HG03520 (cell line): ENCODE results near the gene PODXL2.
"Not testable (repeated sequence)": the region's sequence is repeated elsewhere in the genome, so short reads cannot be mapped to it uniquely, and the experiment has no call there.

Source experiments
- ATAC-seq: cut with Tn5 transposase; IDR thresholded peaks from one replicate; pipeline ENCODE4 v1.9.1; 2021; ENCODE audit warnings: mild to moderate bottlenecking, moderate library complexity; ENCODE audit not compliant: unreplicated experiment

Gene PODXL2

DNA sequence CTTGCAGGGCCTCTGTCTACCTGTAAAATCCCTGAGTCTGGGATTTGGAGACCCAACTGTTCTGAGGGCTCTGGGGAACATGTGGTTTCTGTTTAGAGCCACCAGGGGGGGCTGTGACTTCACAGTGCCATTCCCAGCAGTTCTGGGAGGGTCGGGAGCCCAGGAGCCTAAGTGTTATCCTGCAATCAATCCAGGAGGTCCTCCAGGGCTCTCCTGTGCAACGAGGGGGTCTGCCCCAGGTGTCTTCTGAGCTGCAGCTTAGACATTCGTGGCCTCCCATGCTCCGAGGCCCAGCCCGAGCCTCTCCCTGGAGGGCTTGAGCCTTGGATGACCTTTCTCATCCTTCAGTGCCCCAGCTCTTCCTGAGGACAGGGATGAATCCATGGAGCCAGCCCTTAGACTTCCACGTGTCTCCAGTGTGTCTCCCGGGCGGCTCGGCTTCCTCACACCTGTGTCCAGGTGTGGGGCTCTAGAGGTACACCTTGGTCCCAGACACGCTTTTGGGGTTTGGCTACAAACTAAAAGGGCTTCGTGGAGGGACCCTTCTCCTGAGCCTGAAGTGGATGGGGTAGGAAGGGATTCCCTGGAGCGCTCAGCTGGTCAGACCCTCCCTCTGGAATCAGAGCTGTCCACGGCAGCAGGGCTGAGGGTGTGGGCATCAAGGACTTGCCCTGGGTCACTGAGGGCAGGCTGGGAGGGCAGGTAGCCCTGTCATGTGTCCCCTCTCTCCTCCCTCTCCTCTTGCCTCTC lies 23.4 kb downstream of the PODXL2 start:
- ATAC-seq = no peak

DNA sequence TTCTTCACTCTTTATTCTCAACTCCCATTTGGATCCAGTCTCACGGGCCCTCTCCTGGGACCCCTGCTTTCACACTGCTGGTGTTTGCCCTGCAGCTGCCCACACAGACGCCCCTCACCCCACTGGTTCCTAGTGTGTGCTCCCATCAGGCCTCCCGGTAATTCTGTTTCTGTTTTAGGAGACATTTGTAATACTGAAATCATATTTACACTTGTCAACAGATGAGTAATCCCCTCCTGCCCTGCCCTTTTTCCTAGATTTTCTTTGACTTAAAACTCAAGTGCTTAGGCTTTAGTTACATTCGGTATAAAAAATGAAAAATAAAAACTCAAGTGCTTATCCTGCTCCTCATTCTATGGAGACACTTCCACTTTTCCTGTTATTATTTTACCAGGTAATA lies 25.4 kb downstream of the PODXL2 start:
- ATAC-seq = no peak

DNA sequence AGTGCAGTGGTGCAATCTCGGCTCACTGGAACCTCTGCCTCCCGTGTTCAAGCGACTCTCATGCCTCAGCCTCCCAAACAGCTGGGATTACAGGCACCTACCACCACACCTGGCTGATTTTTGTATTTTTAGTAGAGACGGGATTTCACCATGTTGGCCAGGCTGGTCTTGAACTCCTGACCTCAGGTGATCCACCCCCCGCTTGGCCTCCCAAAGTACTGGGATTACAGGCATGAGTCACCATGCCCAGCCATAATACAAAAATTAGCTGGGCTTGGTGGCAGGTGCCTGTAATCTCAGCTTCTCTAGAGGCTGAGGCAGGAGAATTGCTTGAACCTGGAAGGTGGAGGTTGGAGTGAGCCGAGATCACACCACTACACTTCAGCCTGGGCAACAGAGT lies 26.0 kb downstream of the PODXL2 start:
- not testable (repeated sequence) for ATAC-seq

DNA sequence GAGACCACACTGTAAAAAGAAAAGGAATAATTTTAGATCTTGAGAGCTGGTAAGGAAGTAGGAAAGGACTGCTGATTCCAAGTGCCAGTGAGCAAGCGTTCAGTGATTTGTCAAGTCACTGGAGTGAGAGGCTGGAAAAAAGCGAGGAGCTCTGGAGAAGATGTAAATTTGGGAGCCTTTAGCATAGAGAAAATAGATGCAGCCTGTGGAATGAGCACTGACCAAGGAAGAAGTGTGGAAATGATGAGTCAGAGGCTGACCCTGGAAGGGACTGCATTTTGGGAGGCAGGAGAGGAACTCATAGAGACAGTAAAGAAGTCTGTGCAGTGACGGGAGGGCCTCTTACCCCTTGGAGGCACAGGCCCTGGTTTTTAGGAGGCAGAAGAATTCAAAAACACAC lies 26.7 kb downstream of the PODXL2 start:
- no peak for ATAC-seq

DNA sequence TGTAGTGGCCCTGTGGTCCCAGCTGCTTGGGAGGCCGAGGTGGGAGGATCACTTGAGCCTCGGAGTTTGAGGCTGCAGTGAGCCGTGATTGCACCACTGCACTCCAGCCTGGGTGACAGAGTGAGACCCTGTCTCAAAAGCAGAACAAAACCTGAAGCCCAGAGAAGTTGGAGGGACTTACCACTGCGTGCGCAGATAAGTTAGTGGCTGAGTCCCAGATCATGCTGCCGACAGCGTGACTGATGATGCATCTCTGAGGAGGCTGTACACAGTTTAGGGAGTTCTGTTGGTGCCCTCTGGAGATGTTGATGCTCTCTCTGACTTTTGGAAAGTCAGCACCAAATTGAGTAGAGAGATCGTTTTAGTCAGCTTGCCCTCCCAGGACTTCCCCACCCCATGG lies 27.9 kb downstream of the PODXL2 start:
- ATAC-seq = no peak

DNA sequence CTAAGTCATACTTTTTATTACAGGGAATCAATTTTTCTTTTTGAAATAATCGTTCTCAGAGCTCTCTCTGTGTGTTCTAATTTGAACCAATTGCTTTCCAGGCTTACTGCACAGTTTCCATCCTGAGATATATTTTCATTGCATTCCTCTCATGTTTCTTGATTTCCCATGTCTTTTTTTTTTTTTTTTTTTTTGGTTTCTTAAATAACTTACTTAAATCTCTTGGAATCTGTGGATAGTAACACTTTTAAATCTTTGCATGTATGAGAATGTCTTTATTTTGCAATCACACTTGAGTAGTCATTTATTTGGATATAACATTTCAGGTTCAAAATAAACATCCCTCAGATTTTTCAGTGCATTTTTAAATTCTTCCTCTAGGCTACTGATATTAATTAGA lies 29.2 kb downstream of the PODXL2 start:
- no peak for ATAC-seq

DNA sequence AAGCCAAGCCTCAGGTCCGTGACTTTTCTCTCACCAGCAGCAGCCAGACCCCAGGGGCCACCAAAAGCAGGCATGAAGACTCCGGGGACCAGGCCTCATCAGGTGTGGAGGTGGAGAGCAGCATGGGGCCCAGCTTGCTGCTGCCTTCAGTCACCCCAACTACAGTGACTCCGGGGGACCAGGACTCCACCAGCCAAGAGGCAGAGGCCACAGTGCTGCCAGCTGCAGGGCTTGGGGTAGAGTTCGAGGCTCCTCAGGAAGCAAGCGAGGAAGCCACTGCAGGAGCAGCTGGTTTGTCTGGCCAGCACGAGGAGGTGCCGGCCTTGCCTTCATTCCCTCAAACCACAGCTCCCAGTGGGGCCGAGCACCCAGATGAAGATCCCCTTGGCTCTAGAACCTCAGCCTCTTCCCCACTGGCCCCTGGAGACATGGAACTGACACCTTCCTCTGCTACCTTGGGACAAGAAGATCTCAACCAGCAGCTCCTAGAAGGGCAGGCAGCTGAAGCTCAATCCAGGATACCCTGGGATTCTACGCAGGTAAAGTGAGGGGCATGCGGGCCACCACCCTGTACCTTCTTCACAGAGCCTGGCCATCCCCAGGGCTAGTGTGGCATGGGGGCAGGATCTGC lies 31.8 kb downstream of the PODXL2 start:
- ATAC-seq = no peak

DNA sequence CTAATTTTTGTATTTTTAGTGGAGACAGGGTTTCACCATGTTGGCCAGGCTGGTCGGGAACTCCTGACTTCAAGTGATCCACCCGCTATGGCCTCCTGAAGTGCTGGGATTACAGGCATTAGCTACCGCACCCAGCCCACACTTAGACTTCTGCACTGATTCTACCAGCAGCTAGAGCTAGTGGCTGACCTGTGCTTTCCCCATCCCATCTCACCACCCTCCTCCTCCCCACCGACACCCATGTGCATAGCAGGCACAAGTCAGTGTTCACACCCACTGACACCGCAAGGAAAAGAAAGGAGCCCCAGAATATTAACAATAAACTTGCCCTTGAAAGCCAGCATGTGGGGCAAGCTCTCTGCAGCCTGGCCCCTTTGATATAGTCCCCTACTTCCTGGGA lies 32.6 kb downstream of the PODXL2 start:
- ATAC-seq = no peak

DNA sequence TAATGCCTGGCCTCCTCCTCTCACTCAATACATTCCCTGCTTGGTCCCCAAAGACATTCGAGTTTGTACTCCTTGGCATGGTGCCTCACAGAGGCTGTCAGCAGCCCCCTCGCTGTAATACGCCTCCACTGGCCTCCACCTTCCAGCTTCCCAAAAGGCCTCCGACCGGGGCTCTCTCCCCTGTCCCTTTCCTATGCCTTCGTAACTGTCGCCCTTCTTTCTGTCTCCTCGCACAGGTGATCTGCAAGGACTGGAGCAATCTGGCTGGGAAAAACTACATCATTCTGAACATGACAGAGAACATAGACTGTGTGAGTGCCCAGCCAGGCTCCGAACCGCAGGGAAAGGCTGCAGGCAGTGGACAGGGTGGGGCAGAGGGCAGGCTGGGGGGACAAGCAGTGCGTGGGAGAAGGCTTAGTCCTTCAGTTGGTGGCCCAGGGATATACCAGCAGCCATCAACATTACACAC lies 33.0 kb downstream of the PODXL2 start:
- ATAC-seq = no peak

DNA sequence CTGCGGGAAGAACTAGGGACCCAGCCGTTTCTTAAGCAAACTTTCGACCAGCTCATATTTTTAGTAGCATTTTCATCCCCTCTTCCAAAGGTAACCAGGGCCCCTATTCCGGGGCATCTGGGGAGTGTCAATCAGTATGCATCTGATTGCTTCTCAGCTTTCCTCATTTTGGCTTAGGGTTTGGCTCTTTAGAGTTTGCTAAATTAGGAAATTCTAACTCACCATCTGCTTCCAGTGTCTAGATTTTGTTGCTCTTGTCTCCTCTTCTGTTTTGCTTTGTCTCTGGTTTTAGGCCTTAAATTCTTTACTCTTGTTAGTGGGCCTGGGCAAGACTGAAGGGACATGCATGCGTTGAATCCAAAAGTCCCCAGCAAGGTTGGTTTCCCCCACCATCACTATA lies 34.2 kb downstream of the PODXL2 start:
- no peak for ATAC-seq

DNA sequence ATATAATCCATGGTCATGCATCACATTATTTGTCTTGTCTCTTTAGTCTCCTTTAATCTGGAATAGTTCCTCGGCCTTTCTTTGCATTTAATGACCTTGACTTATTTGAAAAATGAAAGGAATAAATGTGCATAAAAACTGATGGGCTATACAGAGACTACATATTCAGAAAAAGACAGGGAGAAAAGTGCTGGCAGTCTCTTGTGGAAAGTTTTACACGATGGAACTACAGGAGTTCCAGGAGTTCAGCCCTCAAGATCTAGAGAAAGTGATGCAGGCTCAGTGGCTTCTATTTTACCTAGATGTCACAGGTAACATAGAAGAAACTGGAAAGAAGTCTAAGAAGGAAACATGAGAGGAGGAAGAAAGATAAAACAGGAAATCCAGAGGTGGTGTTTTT lies 36.2 kb downstream of the PODXL2 start:
- ATAC-seq = no peak

DNA sequence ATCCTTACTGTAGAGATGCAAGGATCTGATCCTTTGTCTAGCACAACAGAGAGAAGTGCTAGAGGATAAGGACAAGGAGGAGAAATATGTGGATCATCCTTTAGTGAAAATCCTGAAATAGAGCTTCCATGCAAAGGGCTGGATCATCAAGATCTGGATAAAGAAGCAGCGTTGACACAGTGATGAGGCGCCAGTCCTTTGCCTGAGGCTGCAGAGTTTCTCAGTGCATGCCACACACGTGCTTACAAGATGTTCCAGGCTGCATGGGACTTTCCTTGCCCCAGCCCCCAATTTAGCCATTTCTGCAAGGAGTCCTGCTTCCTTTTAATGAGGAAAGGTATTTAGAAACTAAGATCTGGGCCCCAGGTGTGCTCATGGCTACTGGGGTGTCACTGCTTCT lies 36.6 kb downstream of the PODXL2 start:
- no peak for ATAC-seq

DNA sequence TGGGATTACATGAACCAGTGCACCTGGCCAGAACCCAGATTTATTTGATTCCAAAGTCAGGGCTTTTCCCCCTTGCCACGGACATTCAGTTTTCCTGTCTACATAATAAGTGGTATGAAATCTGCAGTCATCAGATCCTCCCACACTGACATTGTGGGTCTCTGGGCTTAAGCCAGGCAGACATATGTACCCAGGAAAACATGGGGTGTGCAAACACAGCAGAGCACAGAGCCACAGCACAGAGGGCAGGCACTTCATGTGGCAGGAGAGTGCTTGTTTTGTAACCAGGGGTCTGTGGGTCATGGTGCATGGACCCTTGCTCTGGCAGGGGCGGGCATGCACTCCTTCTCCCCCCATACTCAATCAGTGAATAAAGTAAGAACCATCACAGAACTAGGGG lies 37.7 kb downstream of the PODXL2 start:
- no peak for ATAC-seq

DNA sequence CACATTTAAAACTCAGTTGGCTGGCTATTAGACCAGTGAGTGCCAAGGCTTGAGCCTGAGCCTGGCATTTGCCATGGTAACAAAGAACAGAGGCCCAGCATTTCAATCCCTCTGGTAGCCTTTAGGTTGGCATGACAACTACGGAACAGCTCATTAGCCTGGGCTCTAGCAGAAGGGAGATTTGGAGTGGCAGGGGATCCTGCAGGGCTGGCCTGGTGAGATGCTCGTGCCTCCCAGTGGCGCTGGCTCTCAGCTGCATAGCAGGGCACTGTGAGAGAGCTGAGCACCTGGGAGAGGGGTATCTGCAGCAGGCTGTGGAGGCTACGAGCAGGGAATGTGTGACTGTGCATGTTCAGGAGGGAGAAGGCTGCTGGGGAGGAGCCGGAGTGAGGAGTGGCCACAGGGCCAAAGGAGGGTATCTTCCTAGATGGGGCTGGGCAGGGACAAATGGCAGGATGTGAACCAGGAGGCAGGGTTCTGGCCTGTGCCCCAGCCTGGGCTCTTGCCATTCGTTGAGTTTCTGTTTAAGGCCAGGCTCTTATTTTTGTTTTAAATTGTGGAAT lies 38.2 kb downstream of the PODXL2 start:
- ATAC-seq = no peak

DNA sequence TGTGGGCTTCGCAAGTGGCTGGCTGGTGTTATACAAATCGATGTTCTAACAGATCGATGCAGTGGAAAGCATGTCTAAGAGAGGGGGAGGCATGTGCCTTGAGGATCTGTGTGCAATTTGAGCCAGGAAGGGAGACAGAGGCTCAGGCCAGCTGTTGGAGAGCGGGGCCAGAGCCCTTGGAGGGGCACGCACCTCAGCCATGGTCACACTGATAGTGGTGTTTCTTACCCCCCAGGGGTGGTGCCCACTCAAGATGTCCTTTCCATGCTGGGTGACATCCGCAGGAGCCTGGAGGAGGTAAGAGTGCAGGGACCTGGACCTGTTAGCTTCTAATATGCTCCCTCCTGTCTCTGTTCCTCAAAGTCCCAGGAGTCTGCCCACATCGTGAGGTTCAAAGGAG lies 39.9 kb downstream of the PODXL2 start:
- ATAC-seq = no peak

DNA sequence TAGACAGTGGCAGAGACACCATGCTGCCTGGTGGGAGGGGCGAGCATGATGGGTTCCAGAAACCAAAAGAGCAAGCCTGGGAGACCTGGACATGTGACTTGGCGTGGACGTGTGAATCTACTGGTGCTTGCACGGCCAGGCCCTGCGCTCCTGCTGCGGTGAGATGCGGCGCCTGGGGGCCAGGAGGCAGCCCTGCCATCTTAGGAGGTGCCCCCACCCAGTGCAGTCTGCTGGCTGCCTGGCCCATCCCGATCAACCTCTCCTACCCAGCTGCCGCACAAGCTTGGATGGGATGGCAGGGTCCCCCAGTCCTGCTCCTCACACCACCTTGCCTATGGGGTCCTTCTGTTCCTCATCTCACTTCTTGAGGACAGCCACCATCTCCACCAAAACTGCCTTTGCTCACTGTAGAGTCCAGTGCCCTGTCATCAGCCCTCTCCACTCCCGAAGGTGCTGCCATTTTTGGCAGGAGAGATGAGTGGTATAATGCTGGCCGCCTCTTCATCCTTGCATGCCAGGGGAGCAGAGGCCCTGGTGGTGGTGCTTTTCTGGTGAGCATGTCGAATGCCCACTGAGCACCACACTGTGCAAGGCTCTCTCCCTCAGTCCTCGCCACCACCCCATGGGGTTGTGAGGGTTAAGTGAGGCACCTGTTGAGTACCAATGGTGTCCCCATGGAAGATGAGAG lies 40.7 kb downstream of the PODXL2 start:
- no peak for ATAC-seq

DNA sequence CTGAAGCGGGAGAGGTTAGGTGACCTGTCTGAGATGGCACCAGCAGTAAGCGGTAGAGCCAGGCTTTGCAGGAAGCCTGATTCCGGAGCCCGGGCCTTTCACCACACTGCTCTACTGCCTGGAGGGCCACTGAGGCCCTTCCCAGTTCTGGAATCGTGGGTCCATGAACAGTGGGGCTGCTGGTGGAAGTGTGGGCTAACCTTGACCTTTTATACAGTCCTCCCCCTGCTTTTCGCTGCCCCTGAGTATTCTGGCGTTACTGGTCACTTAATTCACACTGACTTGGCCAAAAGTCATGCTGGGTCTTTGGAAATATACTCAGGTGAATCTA lies 41.2 kb downstream of the PODXL2 start:
- no peak for ATAC-seq

DNA sequence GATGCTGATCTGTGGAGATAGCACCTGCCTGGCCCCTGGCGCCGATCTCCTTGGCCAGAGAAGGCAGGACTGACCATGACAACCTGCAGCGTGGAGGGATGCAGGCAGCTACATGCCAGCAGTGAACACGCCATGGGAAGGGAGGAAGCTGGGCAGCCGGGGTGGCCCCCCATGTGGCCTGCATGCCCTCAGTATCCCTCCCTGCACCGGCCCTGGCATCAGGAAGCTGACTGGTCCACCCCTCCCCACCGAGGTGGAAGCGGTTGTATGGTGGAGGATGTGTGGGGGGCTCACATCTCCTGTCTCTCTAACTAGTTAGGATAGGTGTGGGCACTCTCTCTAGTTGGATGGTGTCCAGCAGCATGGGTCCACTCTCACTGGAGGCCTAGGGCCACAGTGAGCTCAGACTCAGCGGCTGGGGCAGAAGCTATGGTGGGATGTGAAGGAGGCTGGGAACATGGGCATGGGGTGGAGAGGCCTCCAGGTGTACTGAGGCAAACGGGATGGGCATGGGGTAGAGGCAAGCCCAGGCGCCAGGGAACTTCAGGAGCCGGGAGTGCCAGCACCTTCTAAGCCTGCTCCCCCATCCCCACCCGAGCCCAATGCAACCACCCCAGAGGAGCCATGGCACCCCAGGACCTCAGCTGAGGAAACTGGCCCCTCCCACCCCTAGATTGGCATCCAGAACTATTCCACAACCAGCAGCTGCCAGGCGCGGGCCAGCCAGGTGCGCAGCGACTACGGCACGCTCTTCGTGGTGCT lies 42.0 kb downstream of the PODXL2 start:
- ATAC-seq = no peak

DNA sequence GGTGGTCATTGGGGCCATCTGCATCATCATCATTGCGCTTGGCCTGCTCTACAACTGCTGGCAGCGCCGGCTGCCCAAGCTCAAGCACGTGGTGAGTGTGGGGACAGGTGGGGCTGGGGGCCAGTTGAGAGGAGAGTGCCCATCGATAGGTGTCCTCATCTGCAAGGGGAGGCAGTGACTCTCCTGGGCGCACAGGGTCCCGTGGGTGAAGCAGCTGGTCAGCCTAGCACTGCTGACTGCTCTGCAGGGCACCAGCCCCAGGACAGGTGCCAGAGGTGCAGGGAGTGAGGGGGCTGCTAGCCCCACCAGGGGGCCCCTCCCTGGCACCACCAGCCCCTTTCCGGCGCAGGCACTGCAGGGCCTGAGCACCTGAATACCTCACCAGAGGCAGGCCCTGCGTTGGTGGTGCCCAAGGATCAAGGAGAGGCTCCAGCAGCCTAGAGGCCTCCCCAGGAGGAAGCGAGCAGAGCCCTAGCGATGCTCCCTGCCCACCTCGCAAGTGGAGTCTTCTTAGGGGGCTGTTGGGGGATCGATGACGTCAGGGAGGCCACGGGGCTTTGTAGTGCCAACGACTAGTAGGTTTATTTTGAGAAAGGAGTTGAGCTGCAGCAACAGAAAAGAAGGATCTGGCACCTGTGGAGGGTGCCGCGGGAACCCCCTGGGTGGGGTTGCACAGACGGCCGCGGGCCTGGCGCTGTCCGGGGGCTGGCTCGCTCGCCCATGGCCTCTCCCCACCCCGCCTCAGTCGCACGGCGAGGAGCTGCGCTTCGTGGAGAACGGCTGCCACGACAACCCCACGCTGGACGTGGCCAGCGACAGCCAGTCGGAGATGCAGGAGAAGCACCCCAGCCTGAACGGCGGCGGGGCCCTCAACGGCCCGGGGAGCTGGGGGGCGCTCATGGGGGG lies 42.8 kb downstream of the PODXL2 start:
- ATAC-seq = peak; percentile 13
